HG03025 (cell line): ENCODE measurements around the gene ARHGAP15.

Experiments used
- ATAC-seq: cut with Tn5 transposase; IDR thresholded peaks from one replicate; pipeline ENCODE4 v1.9.1; 2021; ENCODE audit warnings: mild to moderate bottlenecking, moderate library complexity; ENCODE audit not compliant: unreplicated experiment, low FRiP score

The ARHGAP15 gene

GRCh38 chr2:143431316-143431715 lies 302.1 kb downstream of the ARHGAP15 start:
- no peak for ATAC-seq

- no peak for ATAC-seq
Observed at GRCh38 chr2:143433251-143433650, 304.0 kb downstream of the ARHGAP15 start.

- ATAC-seq = no peak
Observed at GRCh38 chr2:143433840-143434239, 304.6 kb downstream of the ARHGAP15 start.

GRCh38 chr2:143434445-143434844 lies 305.2 kb downstream of the ARHGAP15 start:
- ATAC-seq = no peak

- ATAC-seq = no peak
Observed at GRCh38 chr2:143435131-143435530, 305.9 kb downstream of the ARHGAP15 start.

GRCh38 chr2:143436951-143437350 lies 307.7 kb downstream of the ARHGAP15 start:
- no peak for ATAC-seq

- ATAC-seq = no peak
Observed at GRCh38 chr2:143440411-143441012, 311.3 kb downstream of the ARHGAP15 start.

- ATAC-seq = no peak
Observed at GRCh38 chr2:143442193-143442592, 313.0 kb downstream of the ARHGAP15 start.

- no peak for ATAC-seq
Observed at GRCh38 chr2:143451642-143452281, 322.5 kb downstream of the ARHGAP15 start.

- ATAC-seq = no peak
Observed at GRCh38 chr2:143452817-143453451, 323.7 kb downstream of the ARHGAP15 start.

GRCh38 chr2:143453981-143454511 lies 324.8 kb downstream of the ARHGAP15 start:
- ATAC-seq = no peak

GRCh38 chr2:143455317-143455716 lies 326.1 kb downstream of the ARHGAP15 start:
- no peak for ATAC-seq

GRCh38 chr2:143458258-143459190 lies 329.3 kb downstream of the ARHGAP15 start:
- ATAC-seq = no peak

GRCh38 chr2:143460382-143460781 lies 331.2 kb downstream of the ARHGAP15 start:
- no peak for ATAC-seq

- no peak for ATAC-seq
Observed at GRCh38 chr2:143463719-143464118, 334.5 kb downstream of the ARHGAP15 start.

GRCh38 chr2:143466391-143466790 lies 337.2 kb downstream of the ARHGAP15 start:
- no peak for ATAC-seq

GRCh38 chr2:143467011-143467410 lies 337.8 kb downstream of the ARHGAP15 start:
- no peak for ATAC-seq

- peak; percentile 68 for ATAC-seq
Observed at GRCh38 chr2:143468341-143468888, 339.2 kb downstream of the ARHGAP15 start.

- ATAC-seq = no peak
Observed at GRCh38 chr2:143469323-143469722, 340.1 kb downstream of the ARHGAP15 start.

GRCh38 chr2:143471550-143471949 lies 342.3 kb downstream of the ARHGAP15 start:
- no peak for ATAC-seq
